HG03095 (cell line): ENCODE data around the gene KANSL1.

ENCODE experiments used
- ATAC-seq: cut with Tn5 transposase; IDR thresholded peaks from one replicate; pipeline ENCODE4 v1.9.1; 2021; ENCODE audit warnings: moderate library complexity; ENCODE audit not compliant: unreplicated experiment

The KANSL1 gene

GRCh38 chr17:46044286-46044928 lies 148.8 kb downstream of the KANSL1 start:
- ATAC-seq, result no peak

GRCh38 chr17:46043606-46044005 lies 149.6 kb downstream of the KANSL1 start:
- ATAC-seq, result no peak

GRCh38 chr17:46042925-46043324 lies 150.3 kb downstream of the KANSL1 start:
- no peak for ATAC-seq

- ATAC-seq, result no peak
Observed at GRCh38 chr17:46042246-46042645, 151.0 kb downstream of the KANSL1 start.

GRCh38 chr17:46039592-46040186 lies 153.5 kb downstream of the KANSL1 start:
- ATAC-seq, result no peak

- no peak for ATAC-seq
Observed at GRCh38 chr17:46038937-46039336, 154.3 kb downstream of the KANSL1 start.

- no peak for ATAC-seq
Observed at GRCh38 chr17:46038414-46038813, 154.8 kb downstream of the KANSL1 start.

- ATAC-seq, result no peak
Observed at GRCh38 chr17:46037722-46038255, 155.4 kb downstream of the KANSL1 start.

- ATAC-seq, result no peak
Observed at GRCh38 chr17:46036491-46036890, 156.7 kb downstream of the KANSL1 start.

- ATAC-seq, result no peak
Observed at GRCh38 chr17:46035112-46035818, 158.0 kb downstream of the KANSL1 start.

- ATAC-seq, result no peak
Observed at GRCh38 chr17:46033392-46033791, 159.8 kb downstream of the KANSL1 start.

- ATAC-seq, result no peak
Observed at GRCh38 chr17:46032909-46033308, 160.3 kb downstream of the KANSL1 start.

- no peak for ATAC-seq
Observed at GRCh38 chr17:46031920-46032319, 161.3 kb downstream of the KANSL1 start.

GRCh38 chr17:46031440-46031839 lies 161.8 kb downstream of the KANSL1 start:
- ATAC-seq, result no peak

GRCh38 chr17:46030752-46031151 lies 162.5 kb downstream of the KANSL1 start:
- ATAC-seq, result no peak

- ATAC-seq, result no peak
Observed at GRCh38 chr17:46029627-46030026, 163.6 kb downstream of the KANSL1 start.

GRCh38 chr17:46028981-46029565 lies 164.2 kb downstream of the KANSL1 start:
- no peak for ATAC-seq

GRCh38 chr17:46028374-46028773 lies 164.9 kb downstream of the KANSL1 start:
- ATAC-seq, result no peak

- ATAC-seq, result no peak
Observed at GRCh38 chr17:46027976-46028325, 165.3 kb downstream of the KANSL1 start.

GRCh38 chr17:46027048-46027975 lies 165.9 kb downstream of the KANSL1 start:
- ATAC-seq, result no peak
